AG08396 (cell line): Measurements from ENCODE around the gene SUFU.
"Not testable (repeated sequence)": the region's sequence is repeated elsewhere in the genome, so short reads cannot be mapped to it uniquely, and the experiment has no call there.

Experiments used
- DNase-seq: peaks from one replicate; pipeline ENCODE4 v3.0.0; 2012; ENCODE audit warnings: low spot score, mixed read lengths

The SUFU gene

DNA sequence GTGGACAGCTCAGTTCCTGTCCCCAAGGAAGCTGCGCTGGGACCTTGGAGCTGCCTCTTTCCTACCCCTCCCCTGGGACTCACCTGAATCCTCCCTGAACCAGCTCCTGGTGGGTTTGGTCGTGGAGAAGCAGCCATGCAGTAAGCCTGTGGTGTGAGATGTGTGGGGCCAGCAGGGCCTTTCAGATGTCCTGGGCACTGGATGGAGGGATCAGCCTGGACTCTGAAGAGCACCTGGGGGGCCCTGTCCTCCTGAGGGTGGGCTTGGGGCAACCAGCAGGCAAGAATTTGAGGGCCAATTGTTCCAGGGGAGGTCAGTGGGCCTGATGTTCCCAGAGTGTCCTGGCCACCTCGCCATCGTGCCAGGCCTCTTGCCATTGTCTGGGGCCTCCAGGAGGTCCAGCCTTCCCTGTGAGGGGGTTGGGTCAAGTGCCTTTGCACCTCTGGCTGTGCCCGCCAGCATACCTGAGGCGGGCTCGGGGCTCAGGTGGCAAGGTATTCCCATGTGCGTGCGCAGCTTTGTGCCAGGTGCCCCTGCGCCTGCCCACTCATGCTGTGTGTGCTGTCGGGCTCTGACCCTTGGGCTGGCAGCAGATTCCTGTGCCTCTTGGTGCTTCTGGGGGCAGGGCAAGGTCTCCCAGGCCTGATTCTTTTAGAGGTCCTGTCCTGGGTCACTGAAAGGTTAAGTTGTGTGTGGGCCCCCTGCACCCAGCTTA, 147.8 kb downstream of the SUFU start:
- no peak for DNase-seq

DNA sequence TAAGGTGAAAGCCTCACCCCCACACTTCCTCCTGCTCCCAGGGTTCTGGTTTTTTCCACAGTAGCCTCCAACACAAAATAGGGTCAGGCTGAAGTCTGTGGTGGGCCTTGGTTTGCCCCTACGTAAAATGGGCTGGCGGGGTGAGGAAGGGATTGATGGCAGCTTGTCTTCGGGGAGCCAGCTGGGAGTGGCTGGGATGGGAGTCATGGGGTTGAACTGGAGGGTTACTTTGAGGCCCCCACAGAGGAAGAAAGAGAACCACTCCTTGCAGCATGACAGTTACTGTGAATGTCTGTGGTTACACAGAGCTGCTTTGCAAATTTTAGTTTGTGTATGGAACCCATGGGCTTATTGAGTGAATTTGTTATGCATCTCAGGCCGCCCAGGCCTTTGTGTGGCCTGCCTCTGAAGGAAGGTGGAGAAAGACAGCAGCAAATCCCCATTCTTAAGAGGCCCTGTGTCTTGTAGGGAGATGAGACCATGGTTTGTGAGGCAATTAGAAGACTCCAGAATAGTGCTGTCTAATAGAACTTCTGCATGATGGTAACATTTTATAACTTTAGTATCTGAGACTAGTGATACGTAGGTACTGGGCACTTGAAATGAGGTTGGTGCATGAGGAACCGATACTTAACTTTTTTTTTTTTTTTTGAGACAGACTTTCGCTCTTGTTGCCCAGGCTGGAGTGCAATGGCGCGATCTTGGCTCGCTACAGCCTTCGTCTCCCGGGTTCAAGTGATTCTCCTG, 148.6 kb downstream of the SUFU start:
- no peak for DNase-seq

DNA sequence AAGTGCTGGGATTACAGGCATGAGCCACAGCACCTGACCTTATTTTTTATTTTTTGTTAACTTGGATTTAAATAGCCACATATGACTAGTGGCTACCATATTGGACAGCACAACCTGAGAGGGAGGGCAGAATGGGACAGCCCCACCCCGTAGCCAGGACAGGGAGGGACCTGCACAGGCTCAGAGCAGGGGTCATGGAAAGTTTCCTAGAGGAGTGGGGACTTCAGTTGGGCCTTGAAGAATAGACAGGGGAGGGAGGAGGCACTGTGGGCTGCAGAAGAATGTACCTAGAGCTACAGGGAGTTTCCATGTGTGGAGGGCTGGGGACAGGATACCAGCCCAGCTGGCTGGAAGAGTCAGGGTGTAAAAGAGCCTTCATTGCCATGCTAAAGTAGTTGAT, 149.3 kb downstream of the SUFU start:
- no peak for DNase-seq

DNA sequence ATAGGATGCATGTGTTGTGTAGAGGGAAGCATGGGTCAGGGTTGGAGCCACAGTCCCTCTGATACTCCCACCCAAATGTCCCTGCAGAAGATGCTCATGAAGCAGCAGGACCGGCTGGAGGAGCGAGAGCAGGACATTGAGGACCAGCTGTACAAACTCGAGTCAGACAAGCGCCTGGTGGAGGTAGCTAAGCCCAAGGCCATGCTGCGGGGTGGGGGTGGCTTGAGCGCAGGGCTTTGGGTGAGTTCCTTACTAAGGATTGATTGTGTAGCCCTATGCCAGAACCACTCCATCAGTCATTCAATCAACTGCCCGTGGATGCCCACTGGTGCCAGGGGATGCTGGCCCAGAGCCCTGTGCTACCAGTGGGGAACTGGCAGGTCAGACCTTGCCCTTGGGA, 150.8 kb downstream of the SUFU start:
- no peak for DNase-seq

DNA sequence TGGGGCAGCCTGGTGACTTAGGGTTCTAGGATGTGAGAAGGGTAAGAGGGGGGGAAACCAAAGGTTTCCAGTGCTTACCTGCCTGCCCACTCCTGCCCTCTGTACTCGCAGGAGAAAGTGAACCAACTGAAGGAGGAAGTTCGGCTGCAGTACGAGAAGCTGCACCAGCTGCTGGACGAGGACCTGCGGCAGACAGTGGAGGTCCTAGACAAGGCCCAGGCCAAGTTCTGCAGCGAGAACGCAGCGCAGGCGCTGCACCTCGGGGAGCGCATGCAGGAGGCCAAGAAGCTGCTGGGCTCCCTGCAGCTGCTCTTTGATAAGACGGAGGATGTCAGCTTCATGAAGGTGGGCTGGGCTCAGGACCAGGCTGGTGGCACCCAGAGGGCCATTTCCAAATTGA, 151.2 kb downstream of the SUFU start:
- DNase-seq = no peak

DNA sequence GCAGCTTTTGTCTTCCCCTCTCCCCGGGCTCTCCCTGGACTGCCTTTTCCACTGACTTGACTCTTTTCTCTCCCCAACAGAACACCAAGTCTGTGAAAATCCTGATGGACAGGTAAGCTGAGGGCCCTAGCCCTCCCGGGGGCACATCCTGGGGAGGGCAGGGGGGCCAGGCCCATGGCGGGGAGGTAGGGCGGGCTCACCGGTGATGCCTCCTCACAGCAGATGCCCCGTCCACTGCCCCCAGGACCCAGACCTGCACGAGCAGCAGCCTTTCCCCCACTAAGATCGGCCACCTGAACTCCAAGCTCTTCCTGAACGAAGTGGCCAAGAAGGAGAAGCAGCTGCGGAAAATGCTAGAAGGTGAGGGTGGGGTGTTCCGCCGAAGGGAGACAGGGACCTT, 152.3 kb downstream of the SUFU start:
- no peak for DNase-seq

DNA sequence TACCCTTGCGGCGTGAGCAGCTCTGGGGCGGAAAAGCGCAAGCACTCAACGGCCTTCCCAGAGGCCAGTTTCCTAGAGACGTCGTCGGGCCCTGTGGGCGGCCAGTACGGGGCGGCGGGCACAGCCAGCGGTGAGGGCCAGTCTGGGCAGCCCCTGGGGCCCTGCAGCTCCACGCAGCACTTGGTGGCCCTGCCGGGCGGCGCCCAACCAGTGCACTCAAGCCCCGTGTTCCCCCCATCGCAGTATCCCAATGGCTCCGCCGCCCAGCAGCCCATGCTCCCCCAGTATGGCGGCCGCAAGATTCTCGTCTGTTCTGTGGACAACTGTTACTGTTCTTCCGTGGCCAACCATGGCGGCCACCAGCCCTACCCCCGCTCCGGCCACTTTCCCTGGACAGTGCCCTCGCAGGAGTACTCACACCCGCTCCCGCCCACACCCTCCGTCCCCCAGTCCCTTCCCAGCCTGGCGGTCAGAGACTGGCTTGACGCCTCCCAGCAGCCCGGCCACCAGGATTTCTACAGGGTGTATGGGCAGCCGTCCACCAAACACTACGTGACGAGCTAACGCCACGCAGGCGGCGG, 153.1 kb downstream of the SUFU start:
- no peak for DNase-seq

DNA sequence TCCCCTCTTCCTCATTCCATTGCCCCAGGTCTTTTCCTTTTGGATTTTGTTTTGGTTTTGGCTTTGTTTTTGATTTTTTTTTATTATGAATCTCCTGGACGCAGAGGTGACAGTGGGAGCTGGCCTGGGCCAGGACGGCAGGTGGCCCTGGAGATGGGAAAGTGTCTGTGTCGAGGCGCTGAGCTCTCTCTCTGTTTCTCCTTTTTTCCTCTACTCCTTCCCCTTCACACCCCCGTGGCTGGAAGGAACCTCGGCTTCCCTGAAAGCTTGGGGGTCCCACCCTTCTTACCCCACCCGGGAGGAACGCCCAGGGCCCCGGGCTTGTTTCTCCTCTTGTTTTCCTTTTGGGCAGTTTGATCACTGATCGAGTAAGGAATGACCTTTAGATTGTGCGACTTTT, 153.7 kb downstream of the SUFU start:
- DNase-seq = no peak

DNA sequence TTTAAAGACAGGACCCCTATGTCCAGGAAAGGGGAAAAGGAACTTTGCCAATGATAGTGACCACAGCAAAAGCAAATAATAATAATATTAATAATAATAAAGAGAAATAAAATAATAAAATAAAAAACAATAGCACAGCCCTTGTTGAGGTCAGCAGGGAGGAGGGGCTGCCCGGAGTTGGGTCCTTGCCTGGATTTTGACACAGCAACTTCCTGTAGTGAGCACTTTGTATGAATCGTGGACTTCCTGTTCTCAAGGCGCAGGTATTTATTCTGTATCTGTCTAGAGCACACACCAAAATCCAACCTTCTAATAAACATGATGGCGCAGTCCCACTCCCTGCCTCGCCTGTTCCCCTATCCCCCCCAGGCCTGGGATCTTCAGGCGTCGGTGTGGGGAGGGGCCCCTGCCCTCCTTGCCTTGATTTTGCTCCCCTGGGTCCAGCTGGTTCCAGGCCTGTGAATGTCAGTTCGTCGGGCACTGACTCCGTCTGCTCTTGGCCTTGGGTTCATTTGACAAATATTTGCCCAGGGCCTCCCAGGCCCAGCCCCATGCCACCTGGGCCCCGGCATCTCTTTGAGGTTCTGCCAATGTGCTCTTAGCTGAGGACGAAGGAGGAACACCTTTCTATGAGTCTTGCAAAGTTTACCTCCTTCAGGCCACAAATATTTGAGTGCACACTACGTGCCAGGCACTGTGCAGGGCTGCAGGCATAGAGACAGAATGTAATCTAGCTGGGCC, 154.4 kb downstream of the SUFU start:
- no peak for DNase-seq

DNA sequence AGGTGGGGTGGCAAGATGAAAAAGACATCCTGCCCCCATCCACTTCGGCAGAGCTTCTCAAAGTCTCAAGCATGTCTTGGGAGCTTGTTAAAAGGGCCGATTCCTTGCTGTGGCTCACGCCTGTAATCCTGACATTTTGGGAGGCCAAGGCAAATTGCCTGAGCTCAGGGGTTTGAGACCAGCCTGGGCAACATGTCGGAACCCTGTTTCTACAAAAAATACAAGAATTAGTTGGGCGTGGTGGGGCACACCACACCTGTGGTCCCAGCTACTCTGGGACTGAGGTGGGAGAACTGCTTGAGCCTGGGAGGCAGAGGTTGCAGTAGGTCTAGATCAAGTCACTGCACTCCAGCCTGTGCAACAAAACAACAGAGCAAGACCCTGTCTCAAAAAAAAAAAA, 155.0 kb downstream of the SUFU start:
- no peak for DNase-seq

DNA sequence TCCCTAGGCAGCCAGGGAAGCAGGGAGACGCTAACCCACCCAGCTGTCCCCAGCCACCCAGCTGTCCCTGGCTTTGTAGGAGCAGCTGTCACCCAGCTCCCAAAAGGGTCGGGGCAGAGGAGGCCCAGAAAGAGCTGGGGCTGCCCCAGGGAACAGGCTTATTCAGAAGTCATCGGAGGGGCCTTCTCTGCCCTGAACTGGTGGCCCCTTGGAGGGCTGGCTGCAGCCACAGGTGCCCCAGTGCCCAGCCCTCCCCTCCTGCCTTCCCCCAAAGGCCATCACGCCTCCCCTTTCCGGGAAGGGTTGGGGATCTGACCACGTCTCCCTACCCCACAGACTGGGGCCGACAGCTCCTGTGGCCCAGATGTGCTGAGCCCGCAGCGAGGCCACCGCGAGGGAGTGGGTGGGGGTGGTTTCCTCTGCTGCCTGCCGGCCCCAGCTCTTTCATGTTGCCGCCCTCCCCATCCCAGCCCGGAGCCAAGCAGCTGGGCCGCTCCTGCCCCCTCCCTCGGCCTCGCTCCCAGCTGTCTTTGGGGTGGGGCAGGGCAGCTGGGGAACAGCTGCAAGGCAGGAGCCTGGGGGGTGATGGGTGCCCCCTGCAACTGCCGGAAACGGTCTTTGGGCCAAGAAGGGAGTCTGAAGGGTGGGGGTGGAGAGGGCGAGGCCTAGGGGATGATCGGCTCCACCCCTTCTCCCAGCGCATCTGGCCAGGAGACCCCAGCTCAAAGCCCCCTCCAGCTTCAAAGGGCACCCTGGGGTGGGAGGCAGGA, 157.3 kb downstream of the SUFU start:
- peak; percentile 79 for DNase-seq

DNA sequence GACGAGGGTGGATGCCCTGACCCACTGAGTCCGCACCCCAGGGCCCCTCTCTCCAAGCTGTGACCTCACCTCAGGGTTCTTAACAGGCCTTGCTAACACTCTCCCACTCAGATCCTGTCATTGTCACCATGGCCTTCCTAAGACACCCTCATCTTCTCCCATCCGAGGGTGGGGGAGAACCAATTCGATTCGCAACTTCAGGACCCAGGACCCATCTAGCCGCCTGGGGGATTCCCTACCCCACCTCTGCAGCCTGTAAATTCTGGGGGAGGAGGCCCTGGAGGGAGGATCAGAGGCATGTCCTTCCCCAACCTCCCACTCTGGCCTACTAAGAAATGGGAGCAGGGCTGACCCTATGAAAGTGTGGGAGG, 157.9 kb downstream of the SUFU start:
- no peak for DNase-seq

DNA sequence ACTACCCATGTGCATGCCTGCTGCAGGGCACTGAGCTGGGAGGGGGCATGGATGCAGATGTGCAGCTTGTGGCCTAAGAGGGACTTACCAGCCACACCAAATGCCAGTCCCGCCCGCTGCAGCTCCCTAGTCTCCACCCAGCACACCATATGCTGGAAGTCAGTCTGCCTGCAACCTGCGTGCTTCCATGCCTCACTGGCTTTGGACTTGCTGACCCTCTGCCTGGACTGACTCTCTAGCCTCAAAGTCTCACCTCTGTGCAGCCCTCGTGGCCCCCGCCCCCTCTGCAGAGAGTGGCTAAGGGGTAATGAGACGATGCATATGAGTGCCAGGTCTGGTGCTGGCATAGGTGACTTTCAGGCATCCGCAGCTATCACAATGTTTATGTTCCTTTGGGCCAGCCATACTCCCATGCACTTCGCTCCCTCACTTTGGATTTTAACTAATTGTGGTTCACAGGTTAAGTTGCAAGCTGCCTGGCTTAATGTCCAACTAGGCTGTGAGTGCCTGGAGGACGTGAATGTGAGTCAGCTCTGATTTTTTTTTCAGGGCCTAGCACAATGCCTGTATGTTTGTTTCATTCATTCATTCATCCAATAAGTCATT, 162.2 kb downstream of the SUFU start:
- no peak for DNase-seq

DNA sequence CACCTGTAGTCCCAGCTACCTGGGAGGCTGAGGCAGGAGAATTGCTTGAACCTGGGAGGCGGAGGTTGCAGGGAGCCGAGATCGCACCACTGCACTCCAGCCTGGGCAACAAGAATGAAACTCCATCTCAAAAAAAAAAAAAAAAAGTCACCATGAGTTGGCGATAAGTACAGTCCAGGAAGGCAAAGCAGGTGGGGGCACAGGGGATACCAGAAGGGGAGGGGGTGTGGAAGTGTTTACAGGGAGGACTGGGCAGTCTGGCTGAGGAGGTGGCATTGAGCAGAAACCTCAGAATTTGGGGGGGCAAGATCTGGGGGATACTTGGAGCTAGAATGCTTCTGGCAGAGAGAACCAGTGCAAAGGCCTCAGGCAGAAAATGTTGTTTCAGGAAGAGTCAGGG, 163.6 kb downstream of the SUFU start:
- DNase-seq = not testable (repeated sequence)

DNA sequence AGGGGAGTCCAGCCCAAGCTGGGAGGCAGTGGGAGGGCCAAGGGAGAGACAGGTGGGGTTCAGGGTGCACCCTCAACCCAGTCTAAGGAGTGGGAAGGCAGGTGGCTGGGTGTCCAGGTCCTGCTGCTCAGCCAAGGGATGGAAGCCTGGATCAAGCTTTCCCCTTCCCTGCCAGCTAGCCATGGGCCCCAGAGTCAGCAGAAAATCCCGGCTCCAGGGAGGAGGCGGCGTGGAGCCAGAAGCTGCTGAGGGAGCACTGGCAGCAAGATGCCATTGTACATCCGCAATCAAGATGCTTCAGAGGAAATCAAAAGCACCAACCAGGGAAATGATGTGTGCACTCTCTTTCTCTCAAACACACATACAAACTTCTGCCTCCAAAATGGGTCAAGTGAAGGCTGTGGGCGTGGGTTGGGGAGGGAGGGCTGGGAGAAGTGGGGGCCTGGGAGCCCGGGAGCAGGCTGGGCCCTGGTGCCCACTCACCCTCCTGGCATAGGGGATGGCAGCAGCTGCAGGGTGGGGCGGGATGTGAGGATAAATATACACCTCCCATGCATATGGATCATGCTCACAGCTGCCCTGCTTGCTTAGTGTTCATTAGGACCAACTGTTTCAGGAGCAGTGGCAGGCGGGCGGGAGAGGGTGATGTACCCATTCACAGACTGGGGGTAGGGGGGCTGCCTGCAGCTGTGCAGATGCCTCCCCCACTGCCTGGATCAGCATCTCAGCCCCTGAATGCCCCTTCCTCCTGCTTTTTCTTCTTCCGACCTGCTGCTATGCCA, 164.7 kb downstream of the SUFU start:
- DNase-seq = no peak

DNA sequence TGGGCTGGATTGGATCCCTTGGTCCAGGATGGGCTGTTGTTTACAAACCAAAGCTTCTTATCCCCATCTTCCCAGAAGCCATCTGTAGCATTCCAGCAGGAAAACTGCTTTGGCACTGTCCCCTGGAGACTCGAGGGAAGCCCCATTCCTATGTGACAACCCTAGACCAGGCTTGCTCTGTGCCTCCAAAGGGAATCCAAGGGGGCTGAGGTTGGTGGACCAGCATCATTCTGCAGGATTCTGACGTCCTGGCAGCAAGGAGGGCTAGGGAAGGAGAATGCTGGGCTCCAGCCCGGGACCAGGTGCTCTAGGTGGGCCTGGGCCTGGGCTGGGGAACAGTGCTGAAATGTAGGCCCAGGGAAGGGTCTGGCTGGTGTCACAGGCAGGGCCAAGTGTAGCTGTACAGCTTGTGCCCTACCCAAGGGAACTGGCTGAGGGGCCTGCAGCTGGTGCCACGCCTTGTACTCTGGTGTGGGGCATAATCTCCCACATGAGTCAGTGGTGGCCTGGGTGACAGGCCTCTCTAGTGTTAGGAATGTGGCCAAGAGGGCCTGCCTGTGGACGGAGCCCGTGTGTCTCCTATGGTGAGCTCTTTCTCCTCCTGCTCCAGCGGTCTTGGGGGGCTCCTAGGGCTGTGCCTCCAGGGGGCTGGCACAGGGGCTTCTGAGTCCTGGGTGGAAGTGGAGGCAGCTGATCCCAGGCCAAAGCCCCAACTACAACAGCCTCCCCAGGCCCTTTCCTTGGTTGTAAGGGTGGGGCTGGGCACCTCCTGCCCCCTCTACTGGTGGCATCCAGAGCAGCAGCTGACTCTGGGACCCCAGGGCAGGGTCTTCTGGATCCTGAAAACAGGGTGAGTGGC, 165.7 kb downstream of the SUFU start:
- DNase-seq = peak; percentile 70

DNA sequence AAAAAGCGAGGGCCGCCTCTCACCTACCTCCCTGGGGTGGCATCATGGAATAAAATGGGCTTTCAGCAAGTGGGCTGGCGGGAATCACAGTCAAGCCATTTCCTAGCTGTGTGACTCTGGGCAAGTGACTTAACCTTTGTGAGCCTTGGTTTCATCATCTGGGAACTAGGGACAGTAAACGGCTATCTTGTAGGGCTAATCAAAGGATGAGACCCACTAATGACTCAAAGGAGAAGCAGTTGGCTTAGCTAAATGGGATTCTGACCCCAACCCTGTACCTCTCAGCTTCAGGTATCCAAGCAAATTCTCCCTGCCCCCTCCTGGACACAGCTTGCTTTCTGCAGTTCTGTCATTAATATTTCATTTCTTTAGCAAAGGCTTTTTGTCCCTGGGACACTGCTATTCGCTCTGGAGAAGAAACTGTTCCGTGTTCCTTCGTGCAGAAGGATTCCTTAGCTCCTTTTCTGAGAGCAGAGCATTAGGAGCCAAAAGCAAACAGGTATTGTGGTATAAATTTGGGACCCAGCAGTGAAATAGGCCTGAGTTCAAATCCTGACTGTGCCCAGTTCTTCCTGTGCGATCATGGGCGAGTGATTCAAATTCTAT, 166.4 kb downstream of the SUFU start:
- DNase-seq = no peak

DNA sequence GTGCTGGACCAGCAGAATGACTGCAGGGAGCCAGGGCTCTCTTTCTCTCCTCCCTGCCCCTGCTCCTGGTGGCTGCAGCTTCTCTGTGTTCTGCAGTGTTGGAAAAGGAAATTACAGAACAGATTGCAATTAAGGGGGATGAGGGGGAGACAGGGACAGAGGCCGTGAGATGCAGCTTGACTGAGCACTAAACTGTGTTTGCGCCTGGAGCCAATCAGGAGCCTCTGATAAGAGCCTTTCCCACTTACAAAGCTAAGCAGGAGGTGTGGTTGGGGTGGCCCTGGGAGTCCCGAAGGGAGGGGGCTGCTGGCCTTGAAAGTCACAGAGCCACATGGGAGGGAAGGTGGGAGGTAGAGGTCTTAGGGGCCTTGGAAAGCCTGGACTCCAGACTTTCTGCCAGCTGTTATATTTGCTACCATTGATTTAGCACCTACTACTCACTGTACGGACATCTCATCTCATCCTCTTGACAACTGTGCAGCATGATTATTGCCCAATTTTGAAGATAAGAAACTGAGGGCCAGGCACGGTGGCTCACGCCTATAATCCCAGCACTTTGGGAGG, 167.2 kb downstream of the SUFU start:
- no peak for DNase-seq

DNA sequence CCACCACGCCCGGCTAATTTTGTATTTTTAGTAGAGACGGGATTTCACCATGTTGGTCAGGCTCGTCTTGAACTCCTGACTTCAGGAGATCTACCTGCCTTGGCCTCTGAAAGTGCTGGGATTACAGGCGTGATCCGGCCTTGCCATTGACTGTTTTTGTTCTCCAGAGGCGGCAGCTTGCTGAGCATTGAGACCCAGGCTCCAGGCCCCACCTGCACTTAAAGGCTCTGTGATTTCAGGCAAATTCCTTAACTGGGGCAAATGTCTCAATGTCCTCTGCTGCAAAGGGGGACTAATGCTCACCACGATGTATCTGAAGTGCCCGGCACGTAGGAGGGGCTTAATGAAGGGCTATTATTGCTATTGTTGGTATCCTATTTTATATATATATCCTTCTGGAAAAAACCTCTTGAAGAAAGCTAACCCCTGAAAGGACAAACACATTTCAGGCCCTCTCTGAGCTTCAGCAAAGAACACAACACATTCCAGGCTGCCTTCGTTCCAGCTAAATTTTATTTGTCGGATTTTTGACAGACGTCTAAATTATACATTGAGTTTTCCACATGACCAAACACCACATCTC, 169.6 kb downstream of the SUFU start:
- no peak for DNase-seq
